AG20443 (cell line): ENCODE results near the gene PTK6.
"Not testable (repeated sequence)": the region's sequence is repeated elsewhere in the genome, so short reads cannot be mapped to it uniquely, and the experiment has no call there.

Experiments
- DNase-seq: peaks from one replicate; pipeline ENCODE4 v3.0.0; 2012; ENCODE audit warnings: low spot score, mixed read lengths

PTK6 gene

DNA sequence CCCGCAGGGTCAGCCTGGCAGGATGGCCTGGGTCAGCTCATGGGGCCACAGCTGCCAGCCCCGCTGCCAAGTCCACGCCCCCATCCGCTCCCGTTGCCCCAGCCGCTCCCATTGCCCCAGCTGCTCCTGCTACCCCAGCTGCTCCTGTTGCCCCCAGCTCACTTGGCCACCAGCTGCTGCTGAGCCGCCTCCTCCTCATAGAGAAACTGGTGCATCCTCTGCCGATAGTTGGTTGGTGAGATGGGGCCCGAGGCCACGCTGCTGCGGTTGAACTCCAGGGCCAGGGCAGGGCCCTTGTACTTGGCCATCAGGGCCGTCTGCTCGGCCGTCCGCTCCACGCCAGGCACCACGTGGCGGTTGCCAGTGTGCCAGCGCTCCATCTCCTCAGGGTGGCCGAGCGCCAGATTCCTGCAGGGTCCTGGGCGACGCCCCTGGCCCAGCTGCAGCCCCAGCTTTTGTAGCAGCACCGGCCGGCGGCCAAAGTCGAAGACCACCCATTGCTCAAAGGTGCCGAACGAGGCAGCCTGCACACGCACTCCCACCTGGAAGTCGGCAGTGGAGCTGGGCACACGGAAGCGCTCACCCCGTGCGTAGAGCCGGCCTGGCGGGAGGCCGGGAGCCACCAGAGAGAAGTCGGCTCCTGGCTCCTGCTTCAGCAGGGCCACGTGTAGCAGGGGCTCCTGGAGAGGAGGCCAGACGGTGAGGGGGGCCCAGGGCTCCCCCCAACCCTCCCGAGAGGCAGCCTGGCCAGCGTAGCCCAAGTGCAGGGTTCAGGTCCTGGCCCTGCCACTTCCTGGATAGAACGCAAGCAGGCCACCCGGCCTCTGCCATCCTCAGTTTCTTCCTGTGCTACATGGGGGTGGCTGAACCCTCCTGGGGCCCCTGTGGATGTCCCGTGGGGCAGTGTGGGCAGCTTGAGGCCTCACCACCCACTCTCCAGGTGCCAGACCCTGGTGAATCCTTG, 32.1 kb upstream of the PTK6 start:
- DNase-seq = no peak

DNA sequence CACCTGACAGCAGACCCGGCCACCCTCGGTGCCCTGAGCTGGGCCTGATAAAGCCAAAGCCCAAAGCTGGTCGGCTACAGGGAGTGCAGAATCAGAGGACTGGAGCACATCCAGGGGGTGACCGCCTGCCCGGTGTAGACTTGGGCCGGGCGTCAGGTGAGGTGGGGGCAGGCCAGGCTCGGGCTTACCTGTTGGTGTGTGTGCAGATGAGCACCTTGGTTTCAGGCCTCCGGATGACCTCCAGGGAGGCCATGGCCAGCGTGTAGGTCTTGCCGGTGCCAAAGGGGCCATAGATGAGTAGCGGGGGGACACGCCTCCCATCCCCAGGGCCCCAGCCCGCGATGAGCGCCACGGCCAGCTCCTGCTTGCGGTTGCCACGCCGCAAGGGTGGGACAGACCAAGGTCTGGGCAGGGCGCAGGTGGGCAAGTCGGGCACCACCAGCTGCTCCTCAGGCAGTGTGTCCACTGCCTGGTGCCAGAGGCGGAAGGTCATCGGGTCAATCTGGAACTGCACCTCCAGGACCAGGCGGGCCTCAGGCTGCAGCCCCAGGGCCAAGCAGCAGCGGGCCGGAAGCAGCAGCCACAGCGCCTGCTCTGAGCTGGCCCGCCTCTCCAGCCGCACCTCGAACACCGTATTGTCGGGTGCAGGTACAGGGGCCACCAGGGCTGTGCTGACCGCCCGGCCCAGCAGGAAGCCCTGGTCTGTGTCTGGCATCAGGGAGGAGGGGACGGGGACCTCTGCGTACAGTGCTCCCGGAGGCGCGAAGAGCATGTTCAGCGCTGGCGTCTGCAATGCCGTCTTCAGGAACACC, 31.2 kb upstream of the PTK6 start:
- no peak for DNase-seq

DNA sequence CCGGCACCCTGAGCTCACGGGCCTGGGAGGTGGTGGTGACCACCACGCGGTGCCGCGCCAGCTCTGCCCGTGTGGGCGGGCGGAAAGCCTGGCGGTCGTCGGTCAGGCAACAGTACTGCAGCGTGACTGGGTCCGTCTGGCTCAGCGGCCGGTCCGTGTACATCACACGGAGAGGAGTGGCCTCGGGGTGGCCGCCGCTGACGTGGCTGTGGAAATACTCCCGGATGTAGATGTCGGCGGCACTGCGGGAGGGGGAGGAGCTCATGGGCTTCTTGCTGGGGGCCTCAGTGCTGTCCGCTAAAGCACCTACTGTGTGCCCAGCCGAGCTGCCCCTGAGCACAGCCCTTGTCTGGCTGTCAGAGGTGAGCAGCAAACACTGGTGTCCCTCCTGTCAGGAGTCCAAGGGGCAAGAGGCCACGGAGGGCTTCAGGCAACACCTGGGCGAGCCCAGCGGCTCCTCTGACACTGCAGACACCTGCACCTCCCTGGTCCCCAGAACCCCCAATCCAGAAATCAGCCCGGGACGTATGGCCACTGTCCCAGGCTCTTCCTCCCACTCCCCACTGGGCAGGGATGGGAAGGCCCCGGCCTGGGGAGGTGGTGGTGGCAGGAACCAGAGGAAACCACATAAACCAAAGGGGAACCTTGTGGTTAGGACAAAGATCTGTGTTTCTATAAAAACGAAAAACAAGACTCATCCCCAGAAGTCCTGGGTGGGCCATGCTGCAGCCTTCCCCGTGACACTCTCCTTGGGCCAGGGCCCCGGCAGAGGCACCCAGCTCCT, 30.4 kb upstream of the PTK6 start:
- no peak for DNase-seq

DNA sequence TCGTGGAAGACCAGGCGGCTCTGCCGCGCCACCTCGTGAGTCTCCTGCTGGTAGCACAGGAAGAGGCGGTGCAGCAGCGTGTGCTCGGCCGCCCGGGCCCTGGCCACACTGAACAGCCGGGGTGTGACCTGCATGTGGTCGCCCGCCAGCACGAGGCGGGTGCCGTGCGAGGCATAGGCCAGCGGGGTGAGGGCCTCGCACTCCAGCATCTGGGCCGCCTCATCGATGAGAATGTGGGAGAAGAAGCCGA, 29.9 kb upstream of the PTK6 start:
- no peak for DNase-seq

DNA sequence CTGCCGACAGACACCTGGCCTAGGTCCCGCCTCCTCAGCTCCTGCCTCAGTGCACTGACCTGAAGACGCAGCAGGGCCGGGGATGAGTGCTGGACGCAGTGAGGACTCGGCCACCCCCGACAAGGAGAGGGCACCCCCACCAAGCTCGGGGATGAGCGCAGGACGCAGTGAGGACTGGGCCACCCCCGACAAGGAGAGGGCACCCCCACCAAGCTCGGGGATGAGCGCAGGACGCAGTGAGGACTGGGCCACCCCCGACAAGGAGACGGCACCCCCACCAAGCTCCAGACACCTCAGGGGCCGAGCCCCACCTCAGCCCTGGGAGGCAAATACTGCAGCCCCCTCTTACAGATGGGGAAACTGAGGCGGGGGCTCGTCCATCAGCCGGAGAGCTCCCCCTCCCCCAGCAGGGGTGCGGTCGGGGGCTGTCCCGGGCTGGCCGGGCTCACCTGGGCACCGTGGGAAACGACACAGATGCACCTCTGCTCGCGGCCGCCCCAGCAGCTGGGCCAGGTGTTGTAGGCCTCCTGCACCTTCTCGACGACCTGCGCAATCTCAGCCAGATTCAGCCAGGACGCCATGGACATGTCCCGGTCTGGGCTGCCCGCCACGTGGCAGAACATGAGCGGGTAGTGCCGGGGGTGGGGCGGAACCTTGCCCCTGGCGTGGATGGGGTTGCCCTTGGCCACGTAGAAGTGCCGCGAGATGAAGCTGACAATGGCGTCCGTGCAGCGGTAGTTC, 29.4 kb upstream of the PTK6 start:
- DNase-seq = no peak

DNA sequence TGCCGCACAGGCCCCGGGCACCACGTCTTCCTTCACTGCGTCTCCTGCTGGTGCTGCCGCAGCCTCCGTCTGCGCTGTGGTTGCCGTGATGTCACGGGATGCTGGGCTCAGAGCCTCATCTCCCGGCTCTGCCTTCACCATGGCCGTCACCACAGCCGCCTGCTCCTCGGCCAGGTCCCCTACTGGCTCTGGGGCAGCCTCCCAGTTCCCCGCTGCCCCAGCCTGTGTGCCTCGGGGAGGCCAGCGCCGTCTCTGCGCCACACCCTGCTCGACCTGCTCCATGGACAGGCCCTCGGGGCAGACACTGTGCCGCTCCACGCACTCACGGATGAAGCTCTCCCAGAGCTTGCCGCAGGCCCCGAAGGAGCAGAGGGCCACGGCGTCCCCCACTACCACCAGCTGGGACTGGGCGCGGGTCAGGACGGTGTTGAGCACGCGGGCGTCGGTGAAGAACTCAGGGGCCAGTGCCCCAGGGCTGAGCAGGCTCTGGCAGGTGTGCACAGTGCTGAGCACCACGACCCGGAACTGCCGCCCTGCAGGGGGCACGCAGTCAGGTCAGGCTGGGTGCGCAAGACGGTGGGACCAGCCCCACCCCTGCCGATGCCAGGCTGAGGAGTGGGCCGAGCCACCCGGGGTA, 28.6 kb upstream of the PTK6 start:
- DNase-seq = no peak

DNA sequence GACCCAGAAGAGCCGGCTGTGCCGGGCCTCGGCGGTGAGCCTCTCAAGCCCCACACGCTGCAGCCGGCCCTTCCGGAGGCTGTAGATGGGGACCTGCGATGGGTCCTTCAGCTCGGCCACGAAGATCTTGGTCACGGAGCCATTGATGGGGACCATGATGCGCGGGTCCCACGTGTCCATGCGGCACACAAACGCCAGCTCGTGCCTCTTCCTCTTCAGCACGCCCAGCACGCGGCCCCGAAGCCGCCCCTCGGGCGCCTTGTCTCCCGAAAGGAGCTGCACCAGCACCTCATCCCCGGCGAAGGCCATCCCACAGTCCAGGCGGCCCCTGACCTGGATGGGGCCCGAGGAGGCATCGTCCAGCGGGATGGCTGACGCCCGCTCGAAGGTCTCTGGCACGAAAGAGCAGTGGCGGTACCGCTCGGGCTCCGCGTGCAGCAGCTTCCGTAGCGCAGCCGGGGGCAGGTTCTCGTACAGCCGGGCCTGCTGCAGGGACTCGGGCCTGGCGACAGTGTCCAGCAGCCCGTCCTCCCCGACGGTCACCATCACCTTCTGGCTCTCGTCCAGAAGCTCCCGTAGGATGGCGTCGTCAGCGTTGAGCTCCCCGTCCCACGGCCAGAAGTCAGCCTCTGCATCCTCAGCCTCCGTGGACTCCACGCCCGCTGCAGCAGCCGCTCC, 28.0 kb upstream of the PTK6 start:
- no peak for DNase-seq

DNA sequence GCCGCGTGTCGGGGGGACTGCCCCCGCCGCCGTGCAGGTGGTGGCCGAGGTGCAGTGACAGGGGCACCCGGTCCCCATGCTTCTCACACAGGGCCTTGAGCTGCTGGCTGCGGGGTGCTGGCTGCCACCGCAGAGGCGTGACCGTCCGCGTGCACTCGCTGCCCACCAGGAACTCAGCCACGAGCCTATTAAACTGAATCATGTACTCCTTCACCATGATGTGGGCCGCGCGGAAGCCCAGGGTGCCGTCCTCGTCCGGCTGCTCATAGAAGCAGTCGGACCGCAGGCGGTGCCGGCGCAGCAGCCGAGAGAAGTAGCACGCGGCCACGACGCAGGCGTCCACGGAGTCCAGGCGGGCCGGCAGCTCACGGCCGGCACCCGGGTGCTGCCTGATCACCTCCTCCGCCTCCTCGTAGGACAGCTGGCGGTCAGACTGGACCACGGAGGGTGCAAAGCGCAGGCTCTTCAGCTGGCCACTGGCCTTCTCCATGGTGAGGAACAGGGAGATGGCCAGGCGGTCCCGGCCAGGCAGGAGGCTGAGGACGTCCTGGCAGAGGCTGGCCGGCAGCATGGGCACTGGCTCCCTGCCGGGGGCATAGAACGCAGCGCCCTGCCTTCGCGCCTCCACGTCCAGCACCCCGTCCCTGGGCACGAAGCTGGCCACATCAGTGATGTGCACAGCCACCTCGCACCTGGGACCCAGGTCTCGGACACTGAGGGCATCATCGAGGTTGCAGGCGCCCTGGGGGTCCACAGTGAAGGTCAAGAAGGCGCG, 27.0 kb upstream of the PTK6 start:
- no peak for DNase-seq

DNA sequence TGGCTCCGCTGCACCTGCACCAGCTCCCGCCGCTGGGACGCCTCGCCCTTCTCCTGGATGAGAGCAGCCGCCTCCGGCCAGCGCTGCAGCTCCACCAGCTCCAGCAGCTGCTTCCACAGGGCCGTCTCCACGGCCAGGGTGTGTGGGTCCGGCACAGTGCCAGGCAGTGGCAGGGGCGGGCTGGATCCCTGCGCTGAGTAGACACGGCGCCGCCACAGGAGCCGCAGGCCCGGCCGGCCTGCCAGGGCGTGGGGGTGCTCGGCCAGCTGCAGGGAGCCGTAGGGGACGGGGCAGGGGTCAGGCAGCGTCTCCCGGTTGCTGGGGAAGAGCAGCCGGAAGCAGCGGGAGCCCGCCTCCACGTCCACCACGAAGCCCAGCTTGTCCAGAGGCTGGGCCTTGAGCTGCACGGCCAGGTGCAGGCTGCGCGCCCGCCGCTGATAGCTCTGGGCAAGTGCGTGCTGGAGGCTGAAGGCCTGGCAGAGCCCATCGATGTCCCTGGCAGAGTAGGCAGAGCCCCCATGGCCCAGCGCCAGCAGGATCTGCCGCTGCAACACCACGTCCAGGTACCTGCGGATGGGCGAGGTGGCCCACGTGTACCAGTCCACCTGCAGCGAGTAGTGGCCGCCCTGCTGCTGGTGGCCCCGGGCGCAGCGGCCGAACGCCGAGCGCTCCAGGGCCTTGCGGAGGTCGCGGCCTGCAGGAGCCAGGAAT, 26.2 kb upstream of the PTK6 start:
- DNase-seq = no peak

DNA sequence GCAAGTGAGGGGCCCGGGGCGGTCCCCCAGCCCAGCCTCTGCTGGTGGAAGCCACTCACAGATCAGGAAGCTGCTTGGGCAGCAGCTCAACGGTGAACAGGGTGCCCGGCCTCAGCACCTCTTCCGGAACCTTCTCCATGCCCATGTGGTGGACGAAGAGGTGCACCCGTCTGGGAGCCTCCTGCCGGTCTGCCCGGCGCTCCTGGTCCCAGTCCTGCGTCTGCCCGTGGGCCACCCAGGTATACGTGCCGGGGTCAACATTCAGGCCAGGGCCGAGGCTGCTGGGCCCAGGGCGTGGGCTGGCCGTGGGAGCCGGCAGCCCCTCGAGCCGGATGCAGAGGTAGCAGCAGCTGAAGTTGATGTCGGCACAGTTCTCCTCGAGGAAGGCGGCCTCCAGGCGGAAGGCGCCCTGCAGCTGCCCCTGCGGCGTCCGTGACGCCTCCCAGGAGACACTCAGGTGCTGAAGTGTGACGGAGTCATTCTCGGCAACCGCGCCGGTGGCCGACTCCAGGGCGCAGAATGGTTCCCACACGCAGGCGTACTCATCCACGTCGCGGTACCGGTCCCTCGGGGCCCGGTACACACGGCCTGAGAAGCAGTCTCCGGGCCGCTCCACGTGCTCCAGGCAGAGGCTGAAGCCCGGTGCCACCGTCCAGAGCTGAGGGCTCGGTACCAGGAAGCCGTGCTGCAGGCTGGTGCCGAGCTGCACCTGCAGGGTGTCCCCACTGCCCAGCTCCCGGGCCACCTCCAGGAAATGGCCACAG, 25.5 kb upstream of the PTK6 start:
- DNase-seq = no peak

DNA sequence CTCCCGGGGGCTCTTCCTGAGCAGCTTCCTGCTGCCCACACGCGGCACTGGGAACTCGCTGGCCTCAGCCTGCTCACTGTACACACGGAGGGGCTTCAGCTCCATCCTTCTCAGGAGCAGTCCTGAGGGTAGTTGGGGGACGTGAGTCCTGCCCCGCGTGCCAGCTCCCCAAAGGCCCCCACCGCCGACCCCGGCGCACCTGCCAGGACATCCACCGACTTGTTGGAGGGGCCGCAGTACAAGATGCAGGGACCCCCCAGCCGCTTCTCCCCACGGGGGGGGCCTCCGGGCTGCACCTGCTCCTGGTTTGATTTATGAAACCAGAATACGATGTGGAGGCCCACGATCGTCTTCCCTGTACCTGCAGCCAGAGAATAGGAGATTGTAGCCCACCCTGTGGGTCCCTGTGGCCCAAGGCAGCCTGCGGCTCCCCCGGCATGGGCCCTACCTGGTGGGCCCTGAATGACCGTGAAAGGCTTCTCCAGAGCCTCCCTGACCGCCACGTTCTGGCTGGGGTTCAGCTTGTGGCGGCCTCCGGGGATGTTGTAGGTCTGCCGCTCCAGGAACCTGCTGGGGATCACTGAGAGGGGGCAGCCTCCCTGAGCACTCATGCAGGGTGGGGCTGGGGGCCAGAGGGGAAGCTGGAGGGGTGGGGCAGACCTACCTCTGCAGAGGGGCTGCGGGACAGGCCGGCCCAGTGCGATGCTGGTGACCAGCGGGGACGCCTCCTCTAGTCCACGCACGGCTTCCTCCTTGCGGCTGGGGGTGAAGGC, 24.6 kb upstream of the PTK6 start:
- DNase-seq = no peak

DNA sequence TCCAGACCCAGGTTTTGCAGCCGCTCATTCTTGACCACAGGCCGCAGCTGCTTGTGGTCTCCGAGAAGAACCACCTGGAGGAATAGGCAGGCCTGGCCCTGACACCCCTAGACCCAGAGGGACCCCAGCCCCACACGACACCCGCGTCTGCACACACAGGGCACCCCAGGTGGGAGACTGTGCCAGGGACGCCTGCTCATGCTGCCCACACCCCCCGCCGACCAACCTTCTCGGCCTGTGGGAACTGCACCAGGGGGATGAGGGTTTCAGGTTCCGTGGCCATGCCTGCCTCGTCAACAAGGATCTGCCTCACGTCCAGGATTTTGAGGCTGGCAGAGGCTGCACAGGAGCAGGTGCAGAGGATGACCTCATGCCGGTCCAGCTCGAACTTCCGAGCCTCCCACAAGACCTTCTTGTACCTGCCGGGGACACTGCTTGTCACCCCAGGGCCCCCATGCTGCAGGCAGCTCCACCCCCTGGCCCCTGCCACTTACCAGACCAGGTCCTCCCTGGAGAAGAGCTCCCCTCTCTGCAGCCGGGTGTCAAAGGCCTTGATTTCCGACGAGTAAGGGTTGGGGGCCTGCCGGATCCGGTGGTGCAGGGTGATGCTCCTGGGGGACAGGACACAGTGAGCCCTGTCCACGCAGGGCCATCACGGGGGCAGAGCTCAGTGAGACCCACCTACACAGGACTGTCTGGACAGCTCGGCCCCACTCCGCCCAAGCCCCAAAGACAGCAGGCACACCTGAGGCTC, 23.9 kb upstream of the PTK6 start:
- no peak for DNase-seq

DNA sequence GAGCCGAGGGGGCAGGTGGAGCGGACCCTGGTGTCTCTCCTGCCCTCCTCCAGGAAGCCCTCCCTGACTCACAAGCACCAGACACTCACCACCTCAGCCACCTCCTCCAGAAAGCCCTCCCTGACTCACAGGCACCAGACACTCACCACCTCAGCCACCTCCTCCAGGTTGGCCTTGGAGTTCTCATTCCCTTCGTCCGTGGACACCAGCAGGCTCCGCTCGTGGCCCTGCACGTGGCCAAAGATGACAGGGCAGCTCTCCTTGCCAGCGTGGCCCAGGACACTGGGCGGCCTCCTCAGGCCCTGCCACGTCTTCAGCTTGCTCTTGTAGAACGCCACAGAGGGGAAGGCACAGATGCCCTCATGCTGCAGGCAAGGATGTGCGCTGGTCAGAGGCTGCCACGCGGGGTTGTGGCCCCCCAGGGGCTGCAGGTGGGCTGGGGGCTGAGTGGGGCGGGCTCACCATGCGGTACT, 23.2 kb upstream of the PTK6 start:
- DNase-seq = no peak

DNA sequence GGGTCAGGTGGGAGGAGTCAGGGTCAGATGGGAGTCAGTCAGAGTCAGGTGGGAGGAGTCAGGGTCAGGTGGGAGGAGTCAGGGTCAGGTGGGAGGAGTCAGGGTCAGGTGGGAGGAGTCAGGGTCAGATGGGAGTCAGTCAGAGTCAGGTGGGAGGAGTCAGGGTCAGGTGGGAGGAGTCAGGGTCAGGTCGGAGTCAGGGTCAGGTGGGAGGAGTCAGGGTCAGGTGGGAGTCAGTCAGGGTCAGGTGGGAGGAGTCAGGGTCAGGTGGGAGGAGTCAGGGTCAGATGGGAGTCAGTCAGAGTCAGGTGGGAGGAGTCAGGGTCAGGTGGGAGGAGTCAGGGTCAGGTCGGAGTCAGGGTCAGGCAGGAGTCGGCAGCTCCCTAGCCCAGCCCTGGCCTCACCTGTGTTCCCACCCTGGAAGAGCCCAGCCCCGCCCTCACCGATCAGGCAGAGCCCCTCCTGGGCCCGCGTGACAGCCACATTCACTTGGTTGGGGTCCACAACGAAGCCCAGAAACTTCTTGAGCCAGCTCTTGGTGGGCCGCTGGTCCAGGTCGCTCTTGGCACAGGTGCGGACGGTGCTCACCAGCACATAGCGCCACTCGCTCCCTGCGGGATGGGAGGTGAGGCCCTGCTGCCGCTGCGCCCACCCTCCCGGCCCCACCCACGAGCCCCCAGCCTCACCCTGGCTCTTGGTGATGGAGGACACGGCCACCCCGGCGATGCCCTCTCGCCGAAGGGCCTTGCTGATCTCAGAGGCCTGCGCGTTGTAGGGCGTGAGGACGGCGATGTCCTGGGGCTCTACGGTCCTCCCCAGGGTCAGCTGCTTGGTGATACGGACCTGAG, 22.5 kb upstream of the PTK6 start:
- DNase-seq = not testable (repeated sequence)

DNA sequence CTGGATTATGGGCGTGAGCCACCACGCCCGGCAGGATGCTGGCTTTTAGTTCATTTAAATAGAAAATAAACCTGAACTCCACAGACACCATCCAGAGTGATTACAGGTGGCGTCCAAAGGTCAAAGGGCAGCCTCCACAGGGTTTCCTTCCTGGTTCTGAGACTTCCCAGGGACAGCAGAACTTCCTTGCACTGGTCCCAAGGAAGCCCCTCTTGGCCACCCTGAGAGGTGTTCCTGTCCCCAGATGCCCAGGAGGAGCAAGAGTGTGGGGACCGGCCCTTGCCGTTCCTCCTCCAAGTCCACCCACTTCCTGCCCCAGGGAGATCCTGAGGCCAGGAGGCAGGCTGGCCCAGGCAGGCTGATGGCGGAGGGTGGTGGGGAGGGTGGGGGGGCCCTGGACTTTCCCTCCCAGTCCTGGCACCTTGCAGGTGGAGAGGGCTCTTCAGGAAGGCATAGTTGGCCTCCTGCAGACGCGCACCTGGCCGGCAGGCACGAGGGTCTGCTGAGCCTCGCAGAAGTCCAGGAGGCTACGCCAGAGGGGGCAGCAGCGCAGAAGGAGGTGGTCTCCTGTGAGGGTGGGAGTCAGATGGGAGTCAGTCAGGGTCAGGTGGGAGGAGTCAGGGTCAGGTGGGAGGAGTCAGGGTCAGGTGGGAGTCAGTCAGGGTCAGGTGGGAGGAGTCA, 21.8 kb upstream of the PTK6 start:
- DNase-seq = no peak
